NCI-H2171 (cell line): ENCODE measurements around the gene IFNL1.
"Not testable (repeated sequence)": the region's sequence is repeated elsewhere in the genome, so short reads cannot be mapped to it uniquely, and the experiment has no call there.

Experiments
- DNase-seq: peaks from one replicate; lab custom pipeline; 2025; lab: John Stamatoyannopoulos, UW

The IFNL1 gene

DNA sequence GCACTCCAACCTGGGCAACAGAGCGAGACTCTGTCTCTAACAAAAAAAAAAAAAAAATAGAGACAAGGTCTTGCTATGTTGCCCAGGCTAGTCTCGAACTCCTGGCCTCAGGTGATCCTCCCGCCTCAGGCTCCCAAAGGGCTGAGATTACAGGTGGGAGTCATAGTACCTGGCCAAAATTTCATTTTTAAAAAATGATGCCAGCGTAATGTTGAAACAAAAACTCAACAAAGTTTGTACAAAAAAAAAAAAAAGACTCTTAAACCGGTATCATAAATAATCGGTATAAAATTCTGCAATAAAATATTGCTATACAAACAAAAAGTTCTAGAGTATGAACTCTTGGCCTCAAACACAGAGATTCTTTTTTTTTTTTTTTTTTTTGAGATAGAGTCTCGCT is 36.1 kb downstream of the IFNL1 start:
- DNase-seq, result no peak

DNA sequence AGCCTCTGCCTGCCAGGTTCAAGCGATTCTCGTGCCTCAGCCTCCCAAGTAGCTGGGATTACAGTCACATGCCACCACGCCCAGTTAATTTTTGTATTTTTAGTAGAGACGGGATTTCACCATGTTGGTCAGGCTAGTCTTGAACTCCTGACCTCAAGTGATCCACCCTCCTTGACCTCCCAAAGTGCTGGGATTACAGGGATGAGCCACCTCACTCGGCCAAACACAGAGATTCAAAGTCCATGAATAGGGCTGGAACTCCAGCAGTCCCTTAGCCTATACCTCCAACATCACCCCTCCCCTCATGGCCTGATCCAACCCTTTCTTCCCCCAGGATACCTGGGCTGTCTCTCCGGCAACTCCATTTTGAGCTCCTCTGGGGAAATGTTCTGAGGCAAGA is 36.5 kb downstream of the IFNL1 start:
- DNase-seq, result not testable (repeated sequence)

DNA sequence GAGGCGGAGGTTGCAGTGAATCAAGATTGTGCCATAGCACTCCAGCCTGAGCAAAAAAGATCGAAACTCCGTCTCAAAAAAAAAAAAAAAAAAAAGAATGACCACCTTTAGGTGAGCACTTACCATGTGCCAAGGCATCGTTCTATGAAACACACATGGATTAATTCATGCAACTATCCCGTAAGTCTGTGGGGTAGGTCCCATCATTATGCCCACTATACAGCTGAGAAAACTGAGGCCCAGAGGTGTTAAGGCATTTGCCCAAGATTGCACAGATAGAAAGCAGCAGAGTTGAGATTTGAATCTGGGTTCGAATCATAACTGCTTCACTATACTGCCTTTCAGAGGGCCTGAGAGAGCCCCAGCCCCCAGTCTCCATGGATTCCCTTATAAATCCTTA is 37.3 kb downstream of the IFNL1 start:
- DNase-seq, result no peak

DNA sequence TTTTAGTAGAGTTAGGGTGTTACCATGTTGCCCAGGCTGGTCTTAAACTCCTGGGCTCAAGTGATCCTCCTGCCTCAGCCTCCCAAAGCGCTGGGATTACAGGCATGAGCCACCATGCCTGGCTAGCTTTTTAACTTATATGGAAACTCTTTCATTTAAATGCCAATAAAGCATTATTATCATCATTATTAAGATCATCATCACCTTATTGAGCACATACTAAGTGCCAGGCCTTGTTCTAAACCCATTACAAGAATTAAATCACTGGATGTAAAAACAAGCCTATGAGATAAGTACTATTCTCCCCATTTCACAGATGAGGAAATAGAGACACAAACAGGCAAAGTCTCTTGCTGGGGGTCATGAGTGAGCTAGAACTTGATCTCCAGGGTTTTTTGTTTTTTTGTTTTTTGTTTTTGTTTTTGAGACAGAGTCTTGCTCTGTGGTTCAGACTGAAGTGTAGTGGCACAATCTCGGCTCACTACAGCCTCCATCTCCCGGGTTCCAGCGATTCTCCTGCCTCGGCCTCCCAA is 38.3 kb downstream of the IFNL1 start:
- no peak for DNase-seq

DNA sequence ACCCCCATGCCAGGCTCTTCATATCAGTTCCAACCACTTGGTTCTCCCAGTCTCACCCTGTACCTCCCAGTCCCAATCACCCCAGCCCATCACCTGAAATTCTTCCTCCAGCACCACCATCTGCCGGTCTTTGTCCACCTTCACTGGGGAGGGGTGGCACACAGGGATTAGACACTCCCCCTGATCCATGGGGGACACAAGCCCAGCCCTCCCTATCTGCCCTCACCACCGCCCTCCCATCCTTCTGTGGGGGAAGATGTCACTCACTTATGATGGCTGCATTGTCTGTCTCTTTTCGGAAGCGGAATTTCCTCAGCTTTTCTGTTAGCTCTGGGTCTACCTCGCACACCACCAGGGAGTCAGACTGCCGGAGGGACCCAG is 39.0 kb downstream of the IFNL1 start:
- no peak for DNase-seq

DNA sequence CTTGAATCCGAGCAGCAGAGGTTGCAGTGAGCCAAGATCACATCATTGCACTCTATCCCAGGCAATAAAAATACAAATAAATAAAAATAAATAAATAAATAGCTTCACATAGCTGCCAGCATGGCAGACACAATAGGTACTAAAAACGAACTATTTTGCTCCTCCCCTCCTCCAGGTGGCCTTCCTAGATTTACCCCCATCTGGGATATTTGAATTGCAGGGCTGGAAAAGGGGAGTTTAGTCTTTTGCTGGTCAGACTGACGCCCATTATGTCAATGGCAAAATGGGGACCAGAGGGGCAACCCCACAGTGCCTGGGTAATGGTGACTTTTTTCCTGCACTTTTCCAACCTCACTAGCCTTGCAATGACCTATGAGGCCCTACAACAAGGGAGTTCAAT is 40.3 kb downstream of the IFNL1 start:
- no peak for DNase-seq

DNA sequence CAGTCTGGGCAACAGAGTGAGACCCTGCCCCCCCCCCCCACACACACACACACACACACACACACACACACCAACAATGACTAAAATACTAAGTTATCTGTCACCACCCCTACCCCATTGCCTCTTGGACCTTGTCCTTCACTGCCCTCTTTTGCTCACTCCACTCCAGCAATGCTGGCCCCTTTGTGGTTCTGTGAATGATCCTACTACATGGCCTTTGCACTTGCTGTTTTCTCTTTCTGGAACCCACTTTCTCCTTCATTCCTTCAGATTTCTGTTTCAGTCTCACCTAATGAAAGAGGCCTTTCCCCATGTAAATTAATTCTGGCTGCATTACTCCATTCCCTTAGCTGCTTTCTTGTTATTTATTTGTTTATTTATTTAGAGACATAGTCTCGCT is 43.5 kb downstream of the IFNL1 start:
- DNase-seq, result no peak

DNA sequence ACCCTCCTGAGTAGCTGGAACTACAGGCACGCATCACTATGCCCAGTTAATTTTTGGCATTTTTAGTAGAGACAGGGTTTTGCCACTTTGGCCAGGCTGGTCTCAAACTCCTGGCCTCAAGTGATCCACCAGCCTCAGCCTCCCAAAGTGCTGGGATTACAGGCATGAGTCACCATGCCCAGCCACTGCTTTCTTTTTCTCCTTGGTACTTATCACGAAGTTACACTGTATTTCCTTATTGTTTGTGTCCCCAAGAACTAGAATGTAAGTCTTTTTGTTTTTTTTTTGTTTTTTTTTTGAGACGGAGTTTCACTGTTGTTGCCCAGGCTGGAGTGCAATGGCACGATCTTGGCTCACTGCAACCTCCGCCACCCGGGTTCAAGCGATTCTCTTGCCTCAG is 43.9 kb downstream of the IFNL1 start:
- DNase-seq, result not testable (repeated sequence)

DNA sequence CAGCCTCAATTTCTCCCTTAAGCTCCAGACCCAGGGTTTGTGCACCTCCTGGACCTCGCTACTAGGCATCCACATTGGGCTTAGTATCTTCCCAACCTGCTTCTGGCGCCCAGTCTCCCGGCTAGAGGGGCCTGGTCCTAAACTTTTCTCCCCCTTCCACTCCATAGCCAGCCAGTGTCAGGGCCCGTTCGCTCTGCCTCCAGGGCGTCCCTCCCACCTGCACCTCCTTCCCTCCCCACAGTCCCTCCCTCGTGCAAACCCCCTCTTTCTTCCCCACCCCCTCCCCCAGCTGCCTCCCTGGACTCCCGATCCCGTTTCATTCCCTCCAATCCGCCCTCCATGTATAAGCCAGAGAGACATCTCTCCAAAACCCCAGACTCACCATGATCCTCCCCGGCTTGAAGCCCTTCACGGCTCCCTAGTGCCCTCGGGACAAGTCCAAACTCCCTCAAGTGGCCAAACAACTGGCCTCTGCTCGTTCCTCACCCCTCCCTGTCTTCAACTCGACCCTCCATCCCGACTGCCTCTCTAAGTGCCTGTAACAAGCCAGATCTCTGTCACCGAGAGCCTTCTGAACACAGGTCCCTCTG is 45.0 kb downstream of the IFNL1 start:
- no peak for DNase-seq

DNA sequence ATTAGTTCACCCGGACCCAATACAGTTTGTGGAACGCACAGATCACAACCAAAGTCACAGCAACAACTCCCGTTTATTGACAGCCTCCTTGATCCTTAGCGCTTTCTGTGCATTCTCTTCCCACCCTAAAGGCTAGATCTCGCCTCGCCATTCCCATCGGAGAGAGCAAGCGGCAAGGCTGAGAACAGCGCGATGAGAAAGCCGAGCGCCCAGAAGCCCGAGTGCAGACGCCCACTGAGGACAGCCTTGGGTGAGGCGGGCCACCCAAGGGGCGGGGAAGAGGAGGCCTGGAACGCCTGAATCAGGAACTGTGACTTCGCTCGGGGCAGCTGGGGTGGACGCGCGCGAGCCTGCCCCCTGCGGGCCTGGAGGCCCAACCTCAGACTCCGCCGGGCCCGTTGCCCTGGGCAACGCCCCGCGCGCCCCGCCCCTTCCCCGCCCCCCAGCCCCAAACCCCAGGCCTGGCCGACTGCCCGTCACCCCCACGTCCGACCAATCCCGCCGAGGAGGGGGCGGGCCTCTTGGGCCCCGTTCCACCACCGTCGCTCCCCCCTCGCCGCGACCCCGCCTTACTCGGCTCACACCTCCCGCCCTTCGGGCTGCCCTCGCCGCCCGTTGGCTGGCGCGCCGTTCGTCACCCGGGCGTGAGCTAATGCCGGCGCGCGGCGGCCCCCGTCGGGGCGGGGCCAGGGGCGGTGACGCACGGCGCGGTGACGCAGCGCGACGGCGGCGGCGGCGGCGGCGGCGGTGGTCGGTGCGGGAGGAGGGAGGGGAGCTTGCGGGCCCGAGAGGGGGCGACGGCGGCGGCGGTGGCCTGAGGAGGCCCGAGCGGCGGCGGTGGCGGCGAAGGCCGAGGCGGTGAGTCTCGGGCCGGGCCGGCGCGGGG is 45.8 kb downstream of the IFNL1 start, which contains the start of gene SAMD4B:
TSS of gene SAMD4B (plus strand) at position 703 of the 886 bp plus-strand sequence. CDS start 14,473 bp downstream, outside the sequence.
- DNase-seq, result peak; percentile 96

DNA sequence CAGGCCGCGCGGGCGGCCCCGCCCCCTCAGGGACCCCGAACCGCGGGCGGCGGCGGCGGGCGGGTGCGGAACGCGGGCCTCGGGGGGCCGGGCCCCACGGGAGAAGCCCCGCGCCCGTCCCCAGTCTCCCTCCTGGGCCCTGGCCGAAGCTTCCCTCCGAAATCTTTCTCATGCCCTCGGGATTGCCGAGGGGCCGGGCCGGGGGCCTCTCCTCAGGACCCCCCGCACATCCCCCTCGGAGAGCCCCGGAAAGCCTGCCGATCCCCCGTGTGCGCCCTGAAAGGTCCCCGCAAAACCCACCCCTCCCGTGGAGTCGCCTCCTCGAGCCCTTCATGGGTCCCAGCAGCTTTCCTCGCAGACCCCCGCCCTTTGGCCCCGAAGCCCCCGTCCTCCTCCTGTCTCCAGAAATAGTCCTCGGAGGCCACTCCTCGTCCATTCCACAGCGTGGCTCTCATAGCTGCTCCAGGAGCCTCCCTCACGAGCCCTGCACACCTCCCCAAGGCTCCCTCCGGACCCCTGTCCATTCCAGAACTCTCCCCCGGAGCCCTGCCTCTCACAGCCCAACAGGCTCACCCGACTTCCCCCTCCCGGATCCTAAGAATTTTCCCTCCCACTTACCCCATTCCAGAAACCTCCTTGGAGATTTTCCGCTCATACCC is 46.6 kb downstream of the IFNL1 start:
- no peak for DNase-seq

DNA sequence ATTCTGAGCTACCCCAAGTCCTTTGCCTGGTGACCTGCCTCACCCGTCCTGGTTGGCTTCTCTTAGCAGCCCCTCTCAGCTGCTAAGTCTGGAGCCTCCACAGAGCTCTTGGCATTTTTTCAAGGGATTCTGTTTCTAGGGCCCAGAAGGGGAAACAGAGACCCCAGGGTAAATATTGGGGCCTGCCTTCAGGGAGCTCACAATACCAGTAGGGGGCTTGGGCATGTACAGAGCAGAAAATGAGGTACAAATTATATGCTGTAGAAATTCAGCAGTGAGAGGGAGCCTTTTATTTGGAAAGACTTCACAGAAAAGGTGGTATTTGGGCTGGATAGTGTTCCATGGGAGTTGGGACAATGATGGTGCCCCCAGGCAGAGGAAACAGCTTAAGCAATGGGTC is 49.7 kb downstream of the IFNL1 start:
- no peak for DNase-seq

DNA sequence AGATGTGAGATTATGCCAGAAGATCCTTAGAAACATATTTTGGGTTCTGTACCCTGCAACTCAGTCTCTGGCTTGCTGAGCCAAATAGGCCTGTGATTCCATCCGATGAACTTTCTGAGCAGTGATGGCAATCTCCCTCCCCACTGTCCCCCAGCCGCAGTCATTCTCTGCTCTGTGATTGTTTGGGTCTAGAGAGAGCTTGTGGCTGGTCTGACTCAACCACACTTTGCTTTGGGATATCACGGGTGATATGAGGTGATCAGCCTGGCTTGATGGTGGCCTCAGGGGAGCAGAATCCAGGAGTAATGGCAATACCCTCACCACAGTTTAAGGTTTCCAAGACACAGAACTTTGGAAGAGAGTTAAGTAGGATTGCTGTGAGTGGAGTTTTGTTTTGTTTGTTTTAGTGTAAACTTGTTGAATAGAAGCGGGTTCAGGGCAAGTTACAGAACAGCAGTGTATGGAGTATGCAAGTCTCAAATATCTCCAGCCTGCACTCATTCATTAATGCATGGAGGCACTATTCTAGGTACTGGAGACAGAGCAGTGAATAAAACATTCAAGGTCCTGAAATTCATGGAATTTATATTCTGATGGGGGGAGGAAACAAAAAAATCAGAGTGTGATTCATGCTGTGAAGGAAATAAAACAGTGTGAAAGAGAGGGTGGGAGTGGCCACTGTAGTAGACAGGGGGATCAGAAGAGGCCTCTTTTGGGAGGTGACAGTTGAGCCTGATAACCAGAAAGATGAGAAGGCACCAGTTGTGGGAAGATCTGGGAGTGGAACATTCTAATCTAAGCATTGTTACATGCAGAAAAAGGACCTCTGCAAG is 51.3 kb downstream of the IFNL1 start:
- DNase-seq, result no peak
